ENCODE data around the gene RPL22L1.

GRCh38 chr3:170836491-170836890, 33.5 kb downstream of the RPL22L1 start:
- TF ChIP-seq, protein P1, sequence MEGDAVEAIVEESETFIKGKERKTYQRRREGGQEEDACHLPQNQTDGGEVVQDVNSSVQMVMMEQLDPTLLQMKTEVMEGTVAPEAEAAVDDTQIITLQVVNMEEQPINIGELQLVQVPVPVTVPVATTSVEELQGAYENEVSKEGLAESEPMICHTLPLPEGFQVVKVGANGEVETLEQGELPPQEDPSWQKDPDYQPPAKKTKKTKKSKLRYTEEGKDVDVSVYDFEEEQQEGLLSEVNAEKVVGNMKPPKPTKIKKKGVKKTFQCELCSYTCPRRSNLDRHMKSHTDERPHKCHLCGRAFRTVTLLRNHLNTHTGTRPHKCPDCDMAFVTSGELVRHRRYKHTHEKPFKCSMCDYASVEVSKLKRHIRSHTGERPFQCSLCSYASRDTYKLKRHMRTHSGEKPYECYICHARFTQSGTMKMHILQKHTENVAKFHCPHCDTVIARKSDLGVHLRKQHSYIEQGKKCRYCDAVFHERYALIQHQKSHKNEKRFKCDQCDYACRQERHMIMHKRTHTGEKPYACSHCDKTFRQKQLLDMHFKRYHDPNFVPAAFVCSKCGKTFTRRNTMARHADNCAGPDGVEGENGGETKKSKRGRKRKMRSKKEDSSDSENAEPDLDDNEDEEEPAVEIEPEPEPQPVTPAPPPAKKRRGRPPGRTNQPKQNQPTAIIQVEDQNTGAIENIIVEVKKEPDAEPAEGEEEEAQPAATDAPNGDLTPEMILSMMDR (IDR thresholded peaks at IDR 0.05; ENCODE audit: low read depth, low read length, poor library complexity, severe bottlenecking): no peak
- no peak for TF ChIP-seq EZH2phosphoT487 (IDR thresholded peaks at IDR 0.05; ENCODE audit: borderline replicate concordance, low read length)

All from DOHH2 (cell line).